ENCODE results near the gene SLC6A8.

DNA sequence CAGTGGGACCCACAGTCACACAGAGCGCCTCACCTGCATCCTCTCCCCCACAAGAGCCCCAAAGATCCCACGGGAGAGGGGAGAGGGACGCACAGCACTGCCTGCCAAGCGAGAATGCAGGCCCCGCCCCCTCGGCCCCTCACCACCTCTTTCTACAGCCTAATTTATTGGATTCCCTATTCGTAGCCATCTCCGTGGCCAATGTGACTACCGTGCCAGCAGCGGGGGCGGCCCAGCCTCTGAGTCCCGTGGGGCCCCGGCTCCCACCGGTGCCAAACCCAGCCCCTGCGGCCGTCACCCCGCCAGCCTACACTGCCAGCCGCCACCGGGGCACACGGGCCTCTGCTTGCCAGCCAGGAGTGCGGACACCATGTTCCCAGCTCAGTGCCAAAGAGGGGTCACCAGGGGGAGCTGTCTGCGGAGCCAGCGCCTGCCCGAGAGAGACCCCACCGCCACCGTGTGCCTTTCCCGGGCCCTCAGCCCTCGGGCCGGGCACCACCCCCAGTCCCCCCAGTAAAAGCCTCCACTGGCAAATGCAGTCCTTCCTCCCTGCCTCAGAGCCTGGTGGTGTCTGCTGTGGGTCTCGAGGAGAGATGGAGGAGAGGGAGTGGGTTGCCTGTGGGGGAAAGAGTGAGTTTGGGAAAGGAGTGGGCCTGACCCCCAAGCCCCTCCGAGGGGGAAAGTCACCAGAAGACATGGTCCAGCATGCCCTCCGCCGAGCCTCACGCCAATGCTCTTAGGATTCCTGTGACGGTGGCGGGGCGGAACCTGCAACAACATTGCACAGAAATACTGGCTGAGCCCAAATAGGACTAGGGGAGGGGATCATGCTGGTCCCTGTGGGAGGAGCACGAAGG is 56.7 kb downstream of the SLC6A8 start:
- no peak for TF ChIP-seq GATA2 (IDR thresholded peaks at IDR 0.05; ENCODE audit: low read depth, low read length)
- TF ChIP-seq GATA3 (IDR thresholded peaks at IDR 0.05; ENCODE audit: low read depth, low read length), result no peak

All from SH-SY5Y (cell line).